SU-DHL-6 (cell line): Measurements from ENCODE around the gene SYS1.

ENCODE experiments used
- H2AFZ ChIP-seq: fragments of 200-600 bp; sonication (generic); 2 replicates; pipeline ENCODE4 v1.6.1; 2014; ENCODE audit warnings: low read depth, mild to moderate bottlenecking, moderate library complexity, mixed read lengths, antibody characterized with exemption, low read length; ENCODE audit not compliant: severe bottlenecking
- H3F3A ChIP-seq: fragments of 200-600 bp; shearing (Covaris generic); 2 replicates; pipeline ENCODE4 v1.6.0; 2016; ENCODE audit warnings: antibody characterized with exemption, mild to moderate bottlenecking; ENCODE audit not compliant: insufficient read depth
- H3K27ac ChIP-seq: fragments of 200-600 bp; sonication (generic); 2 replicates; pipeline ENCODE4 v1.5.1; 2016; ENCODE audit warnings: low read depth, mild to moderate bottlenecking, low read length, moderate library complexity, mixed read lengths
- H3K27me3 ChIP-seq: fragments of 200-600 bp; sonication (generic), shearing (Covaris generic); 2 replicates; pipeline ENCODE4 v1.6.0; 2014; ENCODE audit warnings: mild to moderate bottlenecking, low read length
- H3K36me3 ChIP-seq: fragments of 200-600 bp; sonication (generic); 2 replicates; pipeline ENCODE4 v1.6.1; 2014; ENCODE audit warnings: mild to moderate bottlenecking, low read length, mixed read lengths
- H3K4me2 ChIP-seq: fragments of 300-600, 200-600 bp; shearing (Covaris generic), sonication (generic); 2 replicates; pipeline ENCODE4 v1.6.0; 2014; ENCODE audit warnings: low read length, low read depth, mild to moderate bottlenecking; ENCODE audit not compliant: poor library complexity, severe bottlenecking
- H3K4me3 ChIP-seq: fragments of 200-600 bp; sonication (generic); 2 replicates; pipeline ENCODE4 v1.5.1; 2014; ENCODE audit warnings: antibody characterized with exemption, low read length, mild to moderate bottlenecking, mixed read lengths; ENCODE audit not compliant: insufficient read depth, poor library complexity, severe bottlenecking
- H3K79me2 ChIP-seq: fragments of 200-600 bp; sonication (generic); 2 replicates; pipeline ENCODE4 v1.6.1; 2014; ENCODE audit warnings: mild to moderate bottlenecking, low read length, moderate library complexity; ENCODE audit not compliant: insufficient read depth
- H3K9ac ChIP-seq: fragments of 200-600 bp; sonication (generic); 2 replicates; pipeline ENCODE4 v1.7.0; 2014; ENCODE audit warnings: mild to moderate bottlenecking, low read length
- H3K9me2 ChIP-seq: fragments of 200-600 bp; sonication (generic); replicated peaks from 2 replicates; pipeline ENCODE4 v1.6.1; 2014; ENCODE audit warnings: low read length; ENCODE audit not compliant: insufficient read depth
- H3K9me3 ChIP-seq: fragments of 200-600 bp; sonication (generic); 2 replicates; pipeline ENCODE4 v1.6.1; 2014; ENCODE audit warnings: low read length, mixed read lengths; ENCODE audit not compliant: insufficient read depth
- H4K20me1 ChIP-seq: fragments of 200-600 bp; sonication (generic); 2 replicates; pipeline ENCODE4 v1.6.1; 2014; ENCODE audit warnings: low read depth, mild to moderate bottlenecking, antibody characterized with exemption, low read length, moderate library complexity, mixed read lengths
- CTCF ChIP-seq: fragments of 200-600 bp; sonication (generic); IDR thresholded peaks from one replicate; pipeline ENCODE4 v1.5.1; 2017; ENCODE audit warnings: antibody characterized with exemption, mild to moderate bottlenecking, low read length, moderate library complexity; ENCODE audit not compliant: insufficient read depth, poor library complexity, severe bottlenecking
- EZH2phosphoT487 ChIP-seq: fragments of 200-600 bp; sonication (generic), shearing (Covaris generic); conservative IDR thresholded peaks from 2 replicates; pipeline ENCODE4 v1.6.1; 2018; ENCODE audit warnings: mild to moderate bottlenecking, antibody characterized with exemption, low read length, moderate library complexity, mixed read lengths

SYS1 gene

DNA sequence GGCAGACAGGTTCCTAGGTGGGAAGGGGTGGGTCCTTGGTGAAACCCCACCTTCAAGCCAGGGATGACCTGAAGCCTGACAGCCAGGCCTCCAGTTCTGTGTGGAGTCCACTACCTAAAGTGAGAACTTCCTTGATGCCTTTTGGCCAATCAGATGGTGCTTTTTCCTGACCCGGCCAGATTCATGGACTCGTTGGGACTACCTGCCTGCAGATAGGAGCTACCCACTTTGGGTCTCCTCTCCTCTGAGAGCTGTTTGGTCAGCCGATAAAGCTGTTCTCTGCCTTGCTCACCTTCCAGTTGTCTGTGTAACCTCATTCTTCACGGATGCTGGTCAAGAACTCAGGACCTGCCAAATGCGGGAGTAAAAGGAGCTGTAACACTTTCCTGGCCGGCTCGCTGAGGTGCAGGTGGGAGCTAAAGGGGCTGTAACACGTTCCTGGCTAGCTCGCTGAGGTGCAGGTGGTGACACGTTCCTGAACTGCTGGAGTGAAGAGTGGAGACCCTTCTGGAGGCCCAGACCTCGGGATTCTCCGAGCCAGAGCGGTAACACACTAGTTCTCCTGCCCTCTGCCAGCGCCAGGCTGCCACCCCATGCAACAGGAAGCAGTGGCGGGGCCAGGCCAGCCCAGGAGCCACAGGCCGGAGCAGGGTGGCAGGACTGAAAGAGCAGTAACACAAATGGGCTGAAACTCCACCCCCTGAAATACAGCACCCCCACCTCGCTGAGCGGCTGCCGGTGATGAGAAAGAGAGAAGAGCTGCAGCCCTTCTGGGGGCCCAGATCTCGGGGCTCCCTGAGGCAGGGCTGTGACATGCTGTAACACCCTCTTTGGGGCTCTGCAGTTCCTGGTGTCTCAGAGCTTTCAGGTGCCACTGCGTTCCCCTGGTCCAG is 31.5 kb downstream of the SYS1 start:
- no peaks in the 10 kb centered on the region for H4K20me1 ChIP-seq
- no peaks in the 10 kb centered on the region for H3K9me3 ChIP-seq
- TF ChIP-seq EZH2phosphoT487 (no peak), CTCF (no peak)
- no peak overlapping the region for H3K4me3 ChIP-seq
- no peak overlapping the region for H3K27ac ChIP-seq
- H3K36me3 ChIP-seq: no peaks in the 10 kb centered on the region
- no peak overlapping the region for H3K4me2 ChIP-seq
- no peak overlapping the region for H2AFZ ChIP-seq
- no peaks in the 10 kb centered on the region for H3K79me2 ChIP-seq
- no peaks in the 10 kb centered on the region for H3K9me2 ChIP-seq
- no peaks in the 10 kb centered on the region for H3K27me3 ChIP-seq
- no peaks in the 10 kb centered on the region for H3F3A ChIP-seq
- H3K9ac ChIP-seq: no peak overlapping the region

DNA sequence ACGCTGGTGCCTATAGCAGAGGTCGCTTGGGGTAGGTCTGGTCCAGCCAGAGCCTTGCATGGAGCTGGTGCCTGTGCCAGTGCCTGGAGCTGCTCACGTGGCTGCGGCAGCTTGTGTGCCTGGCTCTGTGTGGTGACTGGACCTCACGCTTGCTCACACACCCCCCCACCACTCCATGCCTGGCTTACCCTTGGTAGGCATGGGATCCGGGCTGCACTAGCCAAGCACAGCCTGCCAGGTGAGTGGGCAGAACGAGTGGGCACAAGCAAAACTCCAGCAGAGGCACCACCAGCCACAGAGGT is 32.1 kb downstream of the SYS1 start:
- no peaks in the 10 kb centered on the region for H4K20me1 ChIP-seq
- peaks cover 4% of the 10 kb centered on the region; the same call in 1 of the 2 replicates for H3K9me3 ChIP-seq
- no peak overlapping the region for H3K9ac ChIP-seq
- TF ChIP-seq CTCF (no peak), EZH2phosphoT487 (no peak)
- no peaks in the 10 kb centered on the region for H3K9me2 ChIP-seq
- H3K4me3 ChIP-seq: no peak overlapping the region
- H3K27me3 ChIP-seq: no peaks in the 10 kb centered on the region
- no peak overlapping the region for H3K4me2 ChIP-seq
- peaks cover 4% of the 10 kb centered on the region; the same call in 1 of the 2 replicates for H3K36me3 ChIP-seq
- no peaks in the 10 kb centered on the region for H3K79me2 ChIP-seq
- H3K27ac ChIP-seq: no peak overlapping the region
- no peak overlapping the region for H2AFZ ChIP-seq
- no peaks in the 10 kb centered on the region for H3F3A ChIP-seq

GRCh38 chr20:45399018-45399417 is 36.1 kb downstream of the SYS1 start:
- Histone ChIP-seq H2AFZ (no peak overlapping the region), H3K4me3 (no peak overlapping the region), H3K9me3 (peaks cover 20% of the 10 kb centered on the region; the same call in 1 of the 2 replicates), H3K36me3 (peaks cover 4% of the 10 kb centered on the region; the same call in 1 of the 2 replicates), H3K9ac (no peak overlapping the region), H3K9me2 (no peaks in the 10 kb centered on the region), H3K27me3 (no peaks in the 10 kb centered on the region), H3K4me2 (no peak overlapping the region), H3K27ac (no peak overlapping the region), H3F3A (no peaks in the 10 kb centered on the region), H4K20me1 (no peaks in the 10 kb centered on the region), H3K79me2 (no peaks in the 10 kb centered on the region)
- TF ChIP-seq EZH2phosphoT487 (no peak), CTCF (no peak)
